ENCODE measurements around the gene EPHA8.

GRCh38 chr1:22643381-22643780, 80.1 kb downstream of the EPHA8 start, which contains the start of gene C1QC:
- TF ChIP-seq, protein P1, sequence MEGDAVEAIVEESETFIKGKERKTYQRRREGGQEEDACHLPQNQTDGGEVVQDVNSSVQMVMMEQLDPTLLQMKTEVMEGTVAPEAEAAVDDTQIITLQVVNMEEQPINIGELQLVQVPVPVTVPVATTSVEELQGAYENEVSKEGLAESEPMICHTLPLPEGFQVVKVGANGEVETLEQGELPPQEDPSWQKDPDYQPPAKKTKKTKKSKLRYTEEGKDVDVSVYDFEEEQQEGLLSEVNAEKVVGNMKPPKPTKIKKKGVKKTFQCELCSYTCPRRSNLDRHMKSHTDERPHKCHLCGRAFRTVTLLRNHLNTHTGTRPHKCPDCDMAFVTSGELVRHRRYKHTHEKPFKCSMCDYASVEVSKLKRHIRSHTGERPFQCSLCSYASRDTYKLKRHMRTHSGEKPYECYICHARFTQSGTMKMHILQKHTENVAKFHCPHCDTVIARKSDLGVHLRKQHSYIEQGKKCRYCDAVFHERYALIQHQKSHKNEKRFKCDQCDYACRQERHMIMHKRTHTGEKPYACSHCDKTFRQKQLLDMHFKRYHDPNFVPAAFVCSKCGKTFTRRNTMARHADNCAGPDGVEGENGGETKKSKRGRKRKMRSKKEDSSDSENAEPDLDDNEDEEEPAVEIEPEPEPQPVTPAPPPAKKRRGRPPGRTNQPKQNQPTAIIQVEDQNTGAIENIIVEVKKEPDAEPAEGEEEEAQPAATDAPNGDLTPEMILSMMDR (IDR thresholded peaks at IDR 0.05) = no peak
- no peak for TF ChIP-seq POLR2AphosphoS5 (IDR thresholded peaks at IDR 0.05; ENCODE audit: insufficient read depth in 1 of 2, low read depth in 1 of 2)
- TF ChIP-seq POLR2A (IDR thresholded peaks at IDR 0.05) = no peak

Measured in vagina (tissue), 2 donors.